HepG2 (cell line): Measurements from ENCODE around the gene SCYGR6. TPM values are rescaled to one million over a fixed set of nuclear protein-coding genes. Genes with fewer than 3 reads are reported as not detected.
A peak's percentile ranks its signal among the peaks of the same experiment; 100 is the strongest.

Experiments used
- ATAC-seq: fragments of 200-7000 bp; cut with Tn5 transposase; 3 replicates; pipeline ENCODE4 v1.9.1; 2020; ENCODE audit warnings: mild to moderate bottlenecking, moderate library complexity
- BruUV-seq: library from RNA; stranded (reverse); fragments of 400-500 nt; replicated peaks from 2 replicates; lab custom pipeline; 2021; lab: Mats Ljungman, UMichigan
- CTCF ChIA-PET: fragments of 300-600 bp; formaldehyde crosslinking; extraction: SDS; loops from one replicate; lab custom pipeline; 2021; ENCODE audit warnings: low total read pairs, inconsistent platforms, low intra/inter-chr PET ratio; lab: Yijun Ruan, JAX
- POLR2A ChIA-PET: fragments of 350-600 bp; sonication (Branson Sonifier 250); formaldehyde crosslinking; loops from one replicate; lab custom pipeline; 2020; ENCODE audit warnings: antibody characterized with exemption, inconsistent platforms; lab: Yijun Ruan, JAX
- DNase-seq: peaks from one replicate; pipeline ENCODE4 v3.0.0-alpha.2; 2015; ENCODE audit warnings: low spot score
- FAIRE-seq: peaks from 3 replicates; lab custom pipeline; 2011; peaks lifted over from hg19 to GRCh38; lab: Jason Lieb, UNC
- H2AFZ ChIP-seq: one replicate; pipeline ENCODE4 v1.6.1; 2011; ENCODE audit warnings: low read length, inconsistent platforms
- H3K27ac ChIP-seq: fragments of 300-600 bp; 3 replicates; pipeline ENCODE4 v1.8.0; 2011; ENCODE audit warnings: mixed run types, mild to moderate bottlenecking, mixed read lengths, low read length, inconsistent platforms; ENCODE audit not compliant: insufficient read depth; ENCODE audit errors: extremely low read length
- H3K27me3 ChIP-seq, 2 experiments: fragments of 200-600 bp in 1 of 2; 2 replicates in 1 of 2; 3 replicates in 1 of 2; pipeline versions ENCODE4 v1.6.0 to v1.8.0; 2011; ENCODE audit warnings: low read length in 2 of 2, mild to moderate bottlenecking in 2 of 2, moderate library complexity in 2 of 2, inconsistent platforms in 1 of 2; ENCODE audit not compliant: insufficient read depth in 2 of 2, control insufficient read depth in 1 of 2
- H3K36me3 ChIP-seq, 2 experiments: fragments of 200-600 bp in 1 of 2; replicated peaks in 1 of 2; 2 replicates in 1 of 2; 3 replicates in 1 of 2; pipeline versions ENCODE4 v1.5.1 to v1.8.0; 2011; ENCODE audit warnings: low read length in 2 of 2, inconsistent platforms in 1 of 2; ENCODE audit not compliant: insufficient read depth in 2 of 2, control insufficient read depth in 1 of 2
- H3K4me1 ChIP-seq: 2 replicates; pipeline ENCODE4 v1.5.1; 2012; ENCODE audit warnings: low read length, inconsistent platforms; ENCODE audit not compliant: insufficient read depth
- H3K4me2 ChIP-seq: 2 replicates; pipeline ENCODE4 v1.6.0; 2011; ENCODE audit warnings: low read depth, low read length, inconsistent platforms
- H3K4me3 ChIP-seq, 3 experiments: fragments of 200-600 bp in 1 of 3; sonication (generic), shearing (Covaris generic) in 1 of 3; replicated peaks in 1 of 3; 2 replicates each; pipeline ENCODE4 v1.5.1; 2011 to 2016; ENCODE audit warnings: low read length in 3 of 3, inconsistent platforms in 2 of 3, low read depth in 2 of 3, mild to moderate bottlenecking in 2 of 3, control low read depth in 1 of 3, mixed read lengths in 1 of 3; ENCODE audit not compliant: insufficient read depth in 1 of 3
- H3K79me2 ChIP-seq: one replicate; pipeline ENCODE4 v1.6.1; 2011; ENCODE audit warnings: low read length, inconsistent platforms; ENCODE audit not compliant: insufficient read depth
- H3K9ac ChIP-seq: 2 replicates; pipeline ENCODE4 v1.6.0; 2011; ENCODE audit warnings: mild to moderate bottlenecking, low read depth, low read length, inconsistent platforms; ENCODE audit not compliant: insufficient read depth
- H3K9me3 ChIP-seq: 2 replicates; pipeline ENCODE4 v1.5.1; 2012; ENCODE audit warnings: mild to moderate bottlenecking, low read length
- H4K20me1 ChIP-seq: 2 replicates; pipeline ENCODE4 v1.6.0; 2011; ENCODE audit warnings: inconsistent platforms, mild to moderate bottlenecking, low read length, moderate library complexity; ENCODE audit not compliant: insufficient read depth
- CBX1 ChIP-seq: IDR thresholded peaks from one replicate; pipeline ENCODE4 v1.6.1; 2016; ENCODE audit warnings: antibody characterized with exemption, low read depth
- CEBPB ChIP-seq: IDR thresholded peaks from 2 replicates; pipeline ENCODE4 v1.6.1; 2011; ENCODE audit warnings: low read depth, low read length, improper control_type of control experiment, borderline replicate concordance
- IRF1 ChIP-seq: sonication (generic); formaldehyde crosslinking; IDR thresholded peaks from 2 replicates; pipeline ENCODE4 v1.4.0; 2020; ENCODE audit warnings: low read depth, mild to moderate bottlenecking, missing genetic modification reagents
- SRY ChIP-seq: sonication (generic); formaldehyde crosslinking; IDR thresholded peaks from 2 replicates; pipeline ENCODE4 v1.8.0; 2022; ENCODE audit warnings: mild to moderate bottlenecking, missing genetic modification reagents
- ZMYM4 ChIP-seq: sonication (generic); formaldehyde crosslinking; IDR thresholded peaks from 2 replicates; pipeline ENCODE4 v1.8.1; 2023; ENCODE audit warnings: mild to moderate bottlenecking, missing genetic modification reagents
- ZNF33B ChIP-seq: sonication (generic); formaldehyde crosslinking; IDR thresholded peaks from 2 replicates; pipeline ENCODE4 v1.5.1; 2020; ENCODE audit warnings: mild to moderate bottlenecking, missing genetic modification reagents
- ZNF616 ChIP-seq: sonication (generic); formaldehyde crosslinking; IDR thresholded peaks from 2 replicates; pipeline ENCODE4 v1.5.0; 2020; ENCODE audit warnings: low read depth, mild to moderate bottlenecking, missing genetic modification reagents
- ZSCAN25 ChIP-seq: sonication (generic); formaldehyde crosslinking; IDR thresholded peaks from 2 replicates; pipeline ENCODE4 v1.8.0; 2022; ENCODE audit warnings: mild to moderate bottlenecking, missing genetic modification reagents
- WGBS: methylation state at CpG from one replicate; pipeline ENCODE4 v1.1.6; 2017; ENCODE audit warnings: low lambda C conversion rate; 5-methylcytosine and 5-hydroxymethylcytosine counted together
- in situ Hi-C: cut with HindIII; loops from 2 replicates; pipeline ENCODE4 v1.10.0; 2017; ENCODE audit warnings: low pct_unique_long_range_greater_than_20kb; ENCODE audit not compliant: extremely low pct_ligation_motif_present
- intact Hi-C: fragments of 100-400 bp; cut with micrococcal nuclease; formaldehyde crosslinking; loops from one replicate; pipeline ENCODE4 v1.10.0; 2022; ENCODE audit not compliant: unreplicated experiment
- polyA plus RNA-seq, 8 experiments: library from polyadenylated mRNA; depleted of rRNA in 3 of 8; stranded (reverse) in 7 of 8; unstranded in 1 of 8; fragments of >200 nt; fragmentation: Illumina TruSeq in 4 of 8; extraction: Trizol in 4 of 8; gene quantifications; 2 replicates each; pipeline versions ENCODE4 v1.2.1 to v1.2.3, GENCODE V29; 2011 to 2016; ENCODE audit warnings: low read depth in 4 of 8, missing spikeins in 1 of 8, mixed read lengths in 1 of 8; ENCODE audit not compliant: insufficient read depth in 1 of 8
- total RNA-seq, 5 experiments: library from RNA; depleted of rRNA; stranded (reverse); fragments of >200 nt; fragmentation: Illumina TruSeq; extraction: Trizol; gene quantifications; 2 replicates each; pipeline ENCODE4 v1.2.3, GENCODE V29; 2016; ENCODE audit warnings: low read depth in 1 of 5
- TF ChIP-seq, protein P1 (sequence below): sonication (generic); formaldehyde crosslinking; IDR thresholded peaks from 2 replicates; pipeline ENCODE4 v1.5.0; 2020; ENCODE audit warnings: mild to moderate bottlenecking, missing genetic modification reagents
- TF ChIP-seq, protein P2 (sequence below): sonication (generic); formaldehyde crosslinking; IDR thresholded peaks from 2 replicates; pipeline ENCODE4 v1.4.0; 2020; ENCODE audit warnings: missing genetic modification reagents
- TF ChIP-seq, protein P3 (sequence below): sonication (generic); formaldehyde crosslinking; IDR thresholded peaks from 2 replicates; pipeline ENCODE4 v1.5.1; 2020; ENCODE audit warnings: missing genetic modification reagents, mild to moderate bottlenecking, borderline replicate concordance

The SCYGR6 gene
- total and polyA plus RNA-seq, 2 of the 13 experiments (the other 11 are each of a cell fraction or from before 2014, with no cell fraction given): not detected

DNA sequence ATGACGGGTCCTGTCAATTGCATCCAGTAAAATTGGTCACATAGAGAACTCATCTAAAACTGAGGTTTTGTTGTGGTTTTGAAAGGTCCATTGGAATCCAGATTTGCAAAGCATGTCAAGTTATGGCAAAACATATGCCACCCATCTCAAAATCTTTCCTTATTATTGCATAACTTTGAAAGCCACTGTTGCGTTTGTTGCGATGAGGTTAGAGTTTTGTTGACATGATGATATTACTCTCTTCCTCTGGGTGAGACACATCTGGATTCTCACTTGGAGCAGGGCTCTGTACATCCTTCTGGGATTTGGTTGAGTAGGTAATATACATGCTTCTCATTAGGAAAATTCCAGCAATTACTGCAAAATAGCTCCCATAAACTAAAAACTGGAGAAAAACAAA, 37.4 kb downstream of the SCYGR6 start:
- no peak overlapping the region for H3K4me3 ChIP-seq
- FAIRE-seq: no peak
- no peaks in the 10 kb centered on the region for H3K4me1 ChIP-seq
- ChIA-PET POLR2A (no interaction called here), CTCF (no interaction called here)
- H3K27me3 ChIP-seq: no peaks in the 10 kb centered on the region
- H3K9me3 ChIP-seq: no peaks in the 10 kb centered on the region
- 95% methylated on average over 3 of the region's 3 CpGs for WGBS
- H3K4me2 ChIP-seq: no peak overlapping the region
- no peak overlapping the region for H3K9ac ChIP-seq
- H3K79me2 ChIP-seq: no peaks in the 10 kb centered on the region
- intact Hi-C loops: no loop called here
- no peak overlapping the region for H2AFZ ChIP-seq
- BruUV-seq: no TSS peak
- ATAC-seq: no peak
- H4K20me1 ChIP-seq: no peaks in the 10 kb centered on the region
- in situ Hi-C loops: no loop called here
- no peak for TF ChIP-seq ZNF33B (CRISPR knock-in tag)
- peak; percentile 65 for TF ChIP-seq CEBPB
- TF ChIP-seq ZMYM4: no peak
- TF ChIP-seq, protein P1, sequence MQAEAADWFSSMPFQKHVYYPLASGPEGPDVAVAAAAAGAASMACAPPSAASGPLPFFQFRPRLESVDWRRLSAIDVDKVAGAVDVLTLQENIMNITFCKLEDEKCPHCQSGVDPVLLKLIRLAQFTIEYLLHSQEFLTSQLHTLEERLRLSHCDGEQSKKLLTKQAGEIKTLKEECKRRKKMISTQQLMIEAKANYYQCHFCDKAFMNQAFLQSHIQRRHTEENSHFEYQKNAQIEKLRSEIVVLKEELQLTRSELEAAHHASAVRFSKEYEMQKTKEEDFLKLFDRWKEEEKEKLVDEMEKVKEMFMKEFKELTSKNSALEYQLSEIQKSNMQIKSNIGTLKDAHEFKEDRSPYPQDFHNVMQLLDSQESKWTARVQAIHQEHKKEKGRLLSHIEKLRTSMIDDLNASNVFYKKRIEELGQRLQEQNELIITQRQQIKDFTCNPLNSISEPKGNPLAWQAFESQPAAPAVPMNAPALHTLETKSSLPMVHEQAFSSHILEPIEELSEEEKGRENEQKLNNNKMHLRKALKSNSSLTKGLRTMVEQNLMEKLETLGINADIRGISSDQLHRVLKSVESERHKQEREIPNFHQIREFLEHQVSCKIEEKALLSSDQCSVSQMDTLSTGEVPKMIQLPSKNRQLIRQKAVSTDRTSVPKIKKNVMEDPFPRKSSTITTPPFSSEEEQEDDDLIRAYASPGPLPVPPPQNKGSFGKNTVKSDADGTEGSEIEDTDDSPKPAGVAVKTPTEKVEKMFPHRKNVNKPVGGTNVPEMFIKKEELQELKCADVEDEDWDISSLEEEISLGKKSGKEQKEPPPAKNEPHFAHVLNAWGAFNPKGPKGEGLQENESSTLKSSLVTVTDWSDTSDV (CRISPR knock-in tag): no peak
- no peak overlapping the region for H3K27ac ChIP-seq
- no peaks in the 10 kb centered on the region for H3K36me3 ChIP-seq
- no peak for DNase-seq

- Histone ChIP-seq H3K4me1 (no peaks in the 10 kb centered on the region), H3K4me3 (no peak overlapping the region), H3K36me3 (no peaks in the 10 kb centered on the region), H3K9me3 (no peaks in the 10 kb centered on the region), H4K20me1 (no peaks in the 10 kb centered on the region), H3K27me3 (no peaks in the 10 kb centered on the region), H3K9ac (no peak overlapping the region), H2AFZ (no peak overlapping the region), H3K4me2 (no peak overlapping the region), H3K27ac (no peak overlapping the region), H3K79me2 (no peaks in the 10 kb centered on the region)
- FAIRE-seq (no peak), ATAC-seq (no peak), DNase-seq (no peak)
- WGBS: 54% methylated on average over 5 of the region's 5 CpGs
- intact Hi-C loops: no loop called here
- CTCF ChIA-PET: no interaction called here
- BruUV-seq: no TSS peak
- POLR2A ChIA-PET: no interaction called here
- in situ Hi-C loops: no loop called here
- TF ChIP-seq, protein P2, sequence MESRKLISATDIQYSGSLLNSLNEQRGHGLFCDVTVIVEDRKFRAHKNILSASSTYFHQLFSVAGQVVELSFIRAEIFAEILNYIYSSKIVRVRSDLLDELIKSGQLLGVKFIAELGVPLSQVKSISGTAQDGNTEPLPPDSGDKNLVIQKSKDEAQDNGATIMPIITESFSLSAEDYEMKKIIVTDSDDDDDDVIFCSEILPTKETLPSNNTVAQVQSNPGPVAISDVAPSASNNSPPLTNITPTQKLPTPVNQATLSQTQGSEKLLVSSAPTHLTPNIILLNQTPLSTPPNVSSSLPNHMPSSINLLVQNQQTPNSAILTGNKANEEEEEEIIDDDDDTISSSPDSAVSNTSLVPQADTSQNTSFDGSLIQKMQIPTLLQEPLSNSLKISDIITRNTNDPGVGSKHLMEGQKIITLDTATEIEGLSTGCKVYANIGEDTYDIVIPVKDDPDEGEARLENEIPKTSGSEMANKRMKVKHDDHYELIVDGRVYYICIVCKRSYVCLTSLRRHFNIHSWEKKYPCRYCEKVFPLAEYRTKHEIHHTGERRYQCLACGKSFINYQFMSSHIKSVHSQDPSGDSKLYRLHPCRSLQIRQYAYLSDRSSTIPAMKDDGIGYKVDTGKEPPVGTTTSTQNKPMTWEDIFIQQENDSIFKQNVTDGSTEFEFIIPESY (CRISPR knock-in tag): no peak
- TF ChIP-seq CBX1: no peak
- no peak for TF ChIP-seq IRF1 (CRISPR knock-in tag)
- no peak for TF ChIP-seq ZNF616 (CRISPR knock-in tag)
- no peak for TF ChIP-seq SRY (CRISPR knock-in tag)
- no peak for TF ChIP-seq ZSCAN25
- TF ChIP-seq, protein P3, sequence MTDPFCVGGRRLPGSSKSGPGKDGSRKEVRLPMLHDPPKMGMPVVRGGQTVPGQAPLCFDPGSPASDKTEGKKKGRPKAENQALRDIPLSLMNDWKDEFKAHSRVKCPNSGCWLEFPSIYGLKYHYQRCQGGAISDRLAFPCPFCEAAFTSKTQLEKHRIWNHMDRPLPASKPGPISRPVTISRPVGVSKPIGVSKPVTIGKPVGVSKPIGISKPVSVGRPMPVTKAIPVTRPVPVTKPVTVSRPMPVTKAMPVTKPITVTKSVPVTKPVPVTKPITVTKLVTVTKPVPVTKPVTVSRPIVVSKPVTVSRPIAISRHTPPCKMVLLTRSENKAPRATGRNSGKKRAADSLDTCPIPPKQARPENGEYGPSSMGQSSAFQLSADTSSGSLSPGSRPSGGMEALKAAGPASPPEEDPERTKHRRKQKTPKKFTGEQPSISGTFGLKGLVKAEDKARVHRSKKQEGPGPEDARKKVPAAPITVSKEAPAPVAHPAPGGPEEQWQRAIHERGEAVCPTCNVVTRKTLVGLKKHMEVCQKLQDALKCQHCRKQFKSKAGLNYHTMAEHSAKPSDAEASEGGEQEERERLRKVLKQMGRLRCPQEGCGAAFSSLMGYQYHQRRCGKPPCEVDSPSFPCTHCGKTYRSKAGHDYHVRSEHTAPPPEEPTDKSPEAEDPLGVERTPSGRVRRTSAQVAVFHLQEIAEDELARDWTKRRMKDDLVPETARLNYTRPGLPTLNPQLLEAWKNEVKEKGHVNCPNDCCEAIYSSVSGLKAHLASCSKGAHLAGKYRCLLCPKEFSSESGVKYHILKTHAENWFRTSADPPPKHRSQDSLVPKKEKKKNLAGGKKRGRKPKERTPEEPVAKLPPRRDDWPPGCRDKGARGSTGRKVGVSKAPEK: no peak
Measured at GRCh38 chr2:227684258-227684657, 40.3 kb downstream of the SCYGR6 start.
